ENCODE measurements around the gene OSER1.

GRCh38 chr20:44199877-44200276 is 10.7 kb downstream of the OSER1 start:
- no peak for TF ChIP-seq MEIS2 (IDR thresholded peaks at IDR 0.05; ENCODE audit: partially characterized antibody)
- TF ChIP-seq IRF2 (CRISPR knock-in tag; IDR thresholded peaks at IDR 0.05) = no peak
- TF ChIP-seq ELK3 (CRISPR knock-in tag; IDR thresholded peaks at IDR 0.05) = no peak
- no peak for TF ChIP-seq ARNT (IDR thresholded peaks at IDR 0.05)
- no peak for TF ChIP-seq CBX1 (IDR thresholded peaks at IDR 0.05; ENCODE audit: low read depth)
